Gastroesophageal sphincter (tissue), 3 donors: ENCODE measurements around the gene SAMD3.
"Not testable (repeated sequence)": the region's sequence is repeated elsewhere in the genome, so short reads cannot be mapped to it uniquely, and the experiment has no call there.

ENCODE experiments used
- CTCF ChIP-seq, 4 experiments: fragments of 200-600 bp in 2 of 4; fragments of 450-650 bp in 2 of 4; sonication (generic) in 1 of 4; IDR thresholded peaks; one replicate each; pipeline ENCODE4 v1.5.1; 2017 to 2019; ENCODE audit warnings: antibody characterized with exemption in 4 of 4, mild to moderate bottlenecking in 2 of 4, moderate library complexity in 2 of 4
- POLR2AphosphoS5 ChIP-seq: sonication (generic); formaldehyde crosslinking; IDR thresholded peaks from one replicate; pipeline ENCODE4 v1.6.1; 2017; ENCODE audit warnings: antibody characterized with exemption

GRCh38 chr6:130173377-130174004 is 49.3 kb downstream of the SAMD3 start:
- not testable (repeated sequence) for TF ChIP-seq CTCF (IDR thresholded peaks at IDR 0.05); POLR2AphosphoS5
